H1 (cell line): ENCODE results near the gene HDAC7. TPM values are rescaled to one million over a fixed set of nuclear protein-coding genes. Genes with fewer than 3 reads are reported as not detected.

ENCODE experiments used
- CTCF ChIA-PET: fragments of 300-600 bp; sonication (Branson Sonifier 250); formaldehyde crosslinking; loops from one replicate; lab custom pipeline; 2021; ENCODE audit not compliant: partially characterized antibody; lab: Charles Lee
- POLR2A ChIA-PET: fragments of 300-600 bp; sonication (Branson Sonifier 250); formaldehyde crosslinking; loops from one replicate; lab custom pipeline; 2021; ENCODE audit warnings: inconsistent platforms; ENCODE audit not compliant: partially characterized antibody; lab: Charles Lee
- DNase-seq, 2 experiments: peaks; one replicate each; pipeline versions ENCODE4 v3.0.0 to v3.0.0-alpha.2; 2010 to 2022; ENCODE audit warnings: low spot score in 2 of 2, low read depth in 1 of 2, mixed read lengths in 1 of 2
- FAIRE-seq: peaks from 2 replicates; lab custom pipeline; 2011; peaks lifted over from hg19 to GRCh38; lab: Jason Lieb, UNC
- H2AFZ ChIP-seq: 2 replicates; pipeline ENCODE4 v1.8.1; 2012; ENCODE audit warnings: low read length, inconsistent platforms
- H2AK5ac ChIP-seq: 2 replicates; pipeline ENCODE4 v1.6.1; 2013; ENCODE audit warnings: low read depth, low read length
- H2BK120ac ChIP-seq: replicated peaks from 2 replicates; pipeline ENCODE3; 2013; ENCODE audit warnings: low read depth, low read length, inconsistent platforms
- H2BK12ac ChIP-seq: 2 replicates; pipeline ENCODE4 v1.6.1; 2013; ENCODE audit warnings: low read depth, low read length
- H2BK15ac ChIP-seq: 2 replicates; pipeline ENCODE4 v1.6.1; 2013; ENCODE audit warnings: low read length
- H2BK20ac ChIP-seq: 2 replicates; pipeline ENCODE4 v1.6.1; 2013; ENCODE audit warnings: low read length
- H2BK5ac ChIP-seq: 2 replicates; pipeline ENCODE4 v1.6.1; 2013; ENCODE audit warnings: low read depth, low read length
- H3K14ac ChIP-seq: 2 replicates; pipeline ENCODE4 v1.6.1; 2013; ENCODE audit warnings: inconsistent platforms; ENCODE audit not compliant: insufficient read length
- H3K18ac ChIP-seq: 2 replicates; pipeline ENCODE4 v1.6.1; 2013; ENCODE audit warnings: low read length; ENCODE audit errors: extremely low read depth
- H3K23ac ChIP-seq: 2 replicates; pipeline ENCODE4 v1.6.1; 2013; ENCODE audit warnings: inconsistent platforms; ENCODE audit not compliant: insufficient read length
- H3K23me2 ChIP-seq: 2 replicates; pipeline ENCODE4 v1.6.1; 2013; ENCODE audit warnings: low read depth, low read length
- H3K27ac ChIP-seq: 2 replicates; pipeline ENCODE4 v1.6.1; 2011; ENCODE audit warnings: low read depth, low read length, inconsistent platforms
- H3K27me3 ChIP-seq, 4 experiments: replicated peaks in 1 of 4; 1 replicate in 1 of 4; 2 replicates in 3 of 4; pipeline versions ENCODE4 v1.6.1 to v1.8.1; 2011 to 2013; ENCODE audit warnings: low read length in 3 of 4, mild to moderate bottlenecking in 3 of 4, inconsistent platforms in 2 of 4, mixed read lengths in 2 of 4, moderate library complexity in 1 of 4; ENCODE audit not compliant: control insufficient read depth in 3 of 4, insufficient read depth in 3 of 4; ENCODE audit errors: extremely low read depth in 1 of 4
- H3K36me3 ChIP-seq, 4 experiments: 2 replicates each; pipeline versions ENCODE4 v1.6.1 to v1.8.1; 2011 to 2013; ENCODE audit warnings: mild to moderate bottlenecking in 4 of 4, low read length in 3 of 4, moderate library complexity in 2 of 4, control low read depth in 1 of 4, inconsistent platforms in 1 of 4; ENCODE audit not compliant: insufficient read depth in 4 of 4, control insufficient read depth in 2 of 4
- H3K4ac ChIP-seq: replicated peaks from 2 replicates; pipeline ENCODE3; 2013; ENCODE audit warnings: low read length, low read depth, mixed read lengths, inconsistent platforms; ENCODE audit not compliant: insufficient read length
- H3K4me1 ChIP-seq, 4 experiments: replicated peaks in 1 of 4; 1 replicate in 1 of 4; 2 replicates in 3 of 4; pipeline versions ENCODE4 v1.6.1 to v1.8.1; 2011 to 2013; ENCODE audit warnings: low read length in 3 of 4, inconsistent platforms in 2 of 4, mixed read lengths in 1 of 4; ENCODE audit not compliant: insufficient read depth in 4 of 4, control insufficient read depth in 3 of 4
- H3K4me2 ChIP-seq, 2 experiments: 2 replicates each; pipeline versions ENCODE4 v1.6.1 to v1.8.1; 2011 to 2013; ENCODE audit warnings: low read depth in 2 of 2, low read length in 2 of 2, control low read depth in 1 of 2, inconsistent platforms in 1 of 2, mild to moderate bottlenecking in 1 of 2; ENCODE audit not compliant: insufficient read depth in 1 of 2
- H3K4me3 ChIP-seq, 4 experiments: fragments of 200-600, 300-600 bp in 1 of 4; sonication (generic), shearing (Covaris generic), sonication (Bioruptor Twin) in 1 of 4; 2 replicates each; pipeline versions ENCODE4 v1.5.1 to v1.8.1; 2011 to 2016; ENCODE audit warnings: low read length in 4 of 4, low read depth in 3 of 4, control low read depth in 2 of 4, inconsistent platforms in 2 of 4, mild to moderate bottlenecking in 2 of 4, mixed read lengths in 1 of 4, moderate library complexity in 1 of 4; ENCODE audit not compliant: insufficient read depth in 2 of 4; ENCODE audit errors: extremely low read depth in 1 of 4
- H3K56ac ChIP-seq: replicated peaks from 2 replicates; pipeline ENCODE3; 2013; ENCODE audit warnings: low read depth, mild to moderate bottlenecking, mixed read lengths, low read length, inconsistent platforms; ENCODE audit not compliant: insufficient read length
- H3K79me1 ChIP-seq: 2 replicates; pipeline ENCODE4 v1.6.1; 2013; ENCODE audit warnings: low read depth, low read length, control low read depth
- H3K79me2 ChIP-seq, 2 experiments: 2 replicates each; pipeline versions ENCODE4 v1.6.1 to v1.8.1; 2012 to 2013; ENCODE audit warnings: low read length in 2 of 2, mild to moderate bottlenecking in 2 of 2, inconsistent platforms in 1 of 2; ENCODE audit not compliant: insufficient read depth in 2 of 2, control insufficient read depth in 1 of 2
- H3K9ac ChIP-seq, 4 experiments: replicated peaks in 1 of 4; 1 replicate in 1 of 4; 2 replicates in 3 of 4; pipeline versions ENCODE4 v1.6.1 to v1.8.1; 2011 to 2013; ENCODE audit warnings: low read depth in 3 of 4, low read length in 3 of 4, control low read depth in 2 of 4, mild to moderate bottlenecking in 2 of 4, moderate library complexity in 2 of 4, inconsistent platforms in 1 of 4; ENCODE audit errors: extremely low read depth in 1 of 4
- H3K9me3 ChIP-seq, 2 experiments: 2 replicates each; pipeline versions ENCODE4 v1.6.1 to v1.8.1; 2012 to 2013; ENCODE audit warnings: mild to moderate bottlenecking in 2 of 2, moderate library complexity in 2 of 2, control low read depth in 1 of 2, inconsistent platforms in 1 of 2, low read depth in 1 of 2, low read length in 1 of 2, mixed read lengths in 1 of 2; ENCODE audit not compliant: insufficient read depth in 2 of 2
- H4K20me1 ChIP-seq, 2 experiments: replicated peaks in 1 of 2; 2 replicates each; pipeline versions ENCODE3 to v1.8.1; 2011 to 2013; ENCODE audit warnings: inconsistent platforms in 2 of 2, low read length in 2 of 2, mild to moderate bottlenecking in 1 of 2; ENCODE audit not compliant: insufficient read depth in 2 of 2, control insufficient read depth in 1 of 2
- H4K5ac ChIP-seq: 2 replicates; pipeline ENCODE4 v1.6.1; 2013; ENCODE audit warnings: low read length, low read depth, mixed read lengths, inconsistent platforms; ENCODE audit not compliant: insufficient read length
- H4K8ac ChIP-seq: 2 replicates; pipeline ENCODE4 v1.8.0; 2013; ENCODE audit warnings: mild to moderate bottlenecking, moderate library complexity, low read length, inconsistent platforms; ENCODE audit not compliant: insufficient read depth; ENCODE audit errors: extremely low read depth
- H4K91ac ChIP-seq: replicated peaks from 2 replicates; pipeline ENCODE3; 2013; ENCODE audit warnings: low read length, mixed read lengths, inconsistent platforms; ENCODE audit not compliant: insufficient read length
- EGR1 ChIP-seq: IDR thresholded peaks from 2 replicates; pipeline ENCODE4 v1.6.1; 2011; ENCODE audit warnings: low read depth, low read length, borderline replicate concordance
- KDM5A ChIP-seq: fragments of 200-600 bp; IDR thresholded peaks from 2 replicates; pipeline ENCODE4 v1.7.1; 2012; ENCODE audit warnings: mild to moderate bottlenecking, low read length, inconsistent platforms, mixed read lengths
- RFX5 ChIP-seq: IDR thresholded peaks from 2 replicates; pipeline ENCODE4 v1.6.1; 2011; ENCODE audit warnings: low read depth, low read length, improper control_type of control experiment, borderline replicate concordance
- RNF2 ChIP-seq: fragments of 200-900, 300-1000 bp; sonication (generic); IDR thresholded peaks from 2 replicates; pipeline ENCODE4 v1.7.1; 2016; ENCODE audit warnings: borderline replicate concordance, low read depth, mild to moderate bottlenecking, antibody characterized with exemption, low read length; ENCODE audit not compliant: poor library complexity, severe bottlenecking; ENCODE audit errors: missing control alignments
- SIX5 ChIP-seq: IDR thresholded peaks from 2 replicates; pipeline ENCODE4 v1.6.1; 2011; ENCODE audit warnings: mild to moderate bottlenecking, low read depth, low read length
- SP1 ChIP-seq: IDR thresholded peaks from 2 replicates; pipeline ENCODE4 v1.6.1; 2011; ENCODE audit warnings: low read depth, low read length
- WGBS, 2 experiments: shearing (Covaris generic) in 1 of 2; methylation state at CpG; one replicate each; pipeline versions ENCODE4 v1.1.6 to v1.1.7; 2013 to 2015; ENCODE audit warnings: low lambda C conversion rate in 2 of 2, mixed read lengths in 2 of 2, inconsistent platforms in 1 of 2, low coverage in 1 of 2, missing lambda C conversion rate in 1 of 2; ENCODE audit not compliant: insufficient replicate concordance in 2 of 2, insufficient coverage in 1 of 2, insufficient read length in 1 of 2; ENCODE audit errors: extremely low coverage in 1 of 2, missing lambda C conversion rate in 1 of 2; 5-methylcytosine and 5-hydroxymethylcytosine counted together
- polyA plus RNA-seq, 7 experiments: library from polyadenylated mRNA; depleted of rRNA in 3 of 7; stranded (reverse) in 5 of 7; unstranded in 2 of 7; fragments of >200 nt in 5 of 7; fragments of 200-250 nt in 2 of 7; gene quantifications; 1 replicate in 5 of 7; 2 replicates in 1 of 7; 4 replicates in 1 of 7; pipeline versions ENCODE4 v1.2.1 to v1.2.3, GENCODE V29; 2011 to 2013; ENCODE audit warnings: missing spikeins in 2 of 7, mixed read lengths in 2 of 7
- total RNA-seq: library from RNA; stranded (reverse); fragmentation: NEBNext Ultra II Directional; extraction: Animal tissue kit (Norgen Biotek cat#: 25700); gene quantifications from 2 replicates; pipeline ENCODE4 v1.2.1, GENCODE V29; 2021

Gene HDAC7
- total and polyA plus RNA-seq, 2 of the 8 experiments (the other 6 are each of a cell fraction or from before 2014, with no cell fraction given), result 25.5 to 84.9 TPM

GRCh38 chr12:47795814-47796411 is 23.8 kb downstream of the HDAC7 start:
- Histone ChIP-seq H3K23ac (no peak overlapping the region), H2AK5ac (no peak overlapping the region), H4K8ac (0 out of 2 replicates have a peak overlapping the region, but pooled peaks have one; percentile 18), H3K14ac (no peak overlapping the region), H3K9me3 (no peaks in the 10 kb centered on the region), H3K36me3 (peaks cover 4 to 38% (median 21%) of the 10 kb centered on the region in 4 experiments; a peak in 6 of 8 replicates), H3K27ac (no peak overlapping the region), H3K4me1 (peaks cover 0 to 11% (median 3%) of the 10 kb centered on the region in 4 experiments; a peak in 4 of 7 replicates), H2BK12ac (no peak overlapping the region), H2BK120ac (no peak overlapping the region), H2AFZ (no peak overlapping the region), H3K9ac (no peak overlapping the region), H2BK20ac (no peak overlapping the region), H3K4me3 (no peak overlapping the region), H3K23me2 (no peaks in the 10 kb centered on the region), H3K4ac (no peak overlapping the region), H3K18ac (no peak overlapping the region), H4K91ac (no peak overlapping the region), H3K56ac (no peak overlapping the region), H3K27me3 (no peaks in the 10 kb centered on the region), H3K79me2 (peaks cover 0 to 9% of the 10 kb centered on the region in 2 experiments; a peak in 2 of 4 replicates), H4K20me1 (peaks cover 2 to 3% of the 10 kb centered on the region in 2 experiments), H3K4me2 (no peak overlapping the region), H3K79me1 (peaks cover 4% of the 10 kb centered on the region; the same call in 1 of the 2 replicates), H2BK15ac (no peak overlapping the region), H4K5ac (no peak overlapping the region), H2BK5ac (no peak overlapping the region)
- CTCF ChIA-PET, result interaction anchor here (0.6 to 58.8 kb wide), 8 partner anchors 10 to 343 kb away, joined by 3 to 2001 read pairs (median 33); no protein-coding TSS in a partner anchor
- FAIRE-seq (no peak), DNase-seq (no peak)
- 92% methylated on average over 11 of the region's 22 CpGs; no CpG with 5 or more reads in 1 of the 2 experiments for WGBS, 2 experiments
- POLR2A ChIA-PET, result interaction anchor here (1.2 to 29.3 kb wide), 3 partner anchors 14 to 42 kb away, joined by 3 to 480 read pairs (median 32); no protein-coding TSS in a partner anchor
- TF ChIP-seq RFX5 (no peak), SIX5 (no peak), RNF2 (no peak), SP1 (no peak), EGR1 (no peak), KDM5A (no peak)
